A673 (cell line): ENCODE results near the gene MMRN1. TPM values are rescaled to one million over a fixed set of nuclear protein-coding genes. Genes with fewer than 3 reads are reported as not detected.

Source experiments
- BruUV-seq: library from RNA; stranded (reverse); fragments of 400-500 nt; replicated peaks from 2 replicates; lab custom pipeline; 2021; lab: Mats Ljungman, UMichigan
- CTCF ChIA-PET: fragments of 300-600 bp; sonication (Branson Sonifier 250); formaldehyde crosslinking; loops from one replicate; lab custom pipeline; 2022; ENCODE audit warnings: antibody characterized with exemption; lab: Charles Lee
- POLR2A ChIA-PET: fragments of 300-600 bp; sonication (Branson Sonifier 250); formaldehyde crosslinking; loops from one replicate; lab custom pipeline; 2022; ENCODE audit warnings: antibody characterized with exemption; ENCODE audit not compliant: low non-redundant PET; lab: Charles Lee
- DNase-seq: peaks from one replicate; pipeline ENCODE4 v3.0.0-alpha.2; 2015; ENCODE audit warnings: low spot score
- H3K27ac ChIP-seq: fragments of 200-600 bp; sonication (generic); 2 replicates; pipeline ENCODE4 v1.5.1; 2016; ENCODE audit warnings: mixed run types, low read depth, mild to moderate bottlenecking, mixed read lengths, antibody characterized with exemption, low read length; ENCODE audit not compliant: poor library complexity, severe bottlenecking
- H3K27me3 ChIP-seq: fragments of 200-600 bp; sonication (generic); replicated peaks from 2 replicates; pipeline ENCODE4 v1.6.1; 2017; ENCODE audit warnings: mixed run types, low read depth, mild to moderate bottlenecking, mixed read lengths, antibody characterized with exemption, low read length; ENCODE audit not compliant: insufficient read depth, poor library complexity
- H3K36me3 ChIP-seq: fragments of 200-600 bp; sonication (generic); 2 replicates; pipeline ENCODE4 v1.6.1; 2016; ENCODE audit warnings: mixed run types, mild to moderate bottlenecking, mixed read lengths, antibody characterized with exemption, low read length; ENCODE audit not compliant: insufficient read depth, poor library complexity, severe bottlenecking
- H3K4me1 ChIP-seq: fragments of 200-600 bp; sonication (generic); 2 replicates; pipeline ENCODE4 v1.6.1; 2017; ENCODE audit warnings: mixed run types, mild to moderate bottlenecking, mixed read lengths, antibody characterized with exemption, low read length; ENCODE audit not compliant: insufficient read depth, poor library complexity, severe bottlenecking
- H3K4me3 ChIP-seq: fragments of 200-600 bp; sonication (generic); 2 replicates; pipeline ENCODE4 v1.5.1; 2016; ENCODE audit warnings: low read depth, mixed run types, mild to moderate bottlenecking, mixed read lengths, low read length; ENCODE audit not compliant: poor library complexity, severe bottlenecking
- H3K9me3 ChIP-seq: fragments of 200-600 bp; sonication (generic); 2 replicates; pipeline ENCODE4 v1.6.1; 2016; ENCODE audit warnings: mixed run types, low read depth, mild to moderate bottlenecking, mixed read lengths, antibody characterized with exemption, low read length; ENCODE audit not compliant: poor library complexity, severe bottlenecking
- EZH2 ChIP-seq: fragments of 200-600 bp; sonication (generic); IDR thresholded peaks from 2 replicates; pipeline ENCODE4 v1.6.1; 2017; ENCODE audit warnings: borderline replicate concordance, low read depth, mild to moderate bottlenecking, mixed read lengths, antibody characterized with exemption, low read length; ENCODE audit not compliant: poor library complexity, severe bottlenecking
- intact Hi-C: fragments of 100-400 bp; cut with micrococcal nuclease; formaldehyde crosslinking; loops from one replicate; pipeline ENCODE4 v1.10.0; 2022; ENCODE audit not compliant: unreplicated experiment
- total RNA-seq: library from RNA; stranded (reverse); gene quantifications from 2 replicates; pipeline ENCODE4 v1.2.3, GENCODE V29; 2021

The MMRN1 gene
- total RNA-seq, 1 experiment from 2014 or later = 0.11 TPM

DNA sequence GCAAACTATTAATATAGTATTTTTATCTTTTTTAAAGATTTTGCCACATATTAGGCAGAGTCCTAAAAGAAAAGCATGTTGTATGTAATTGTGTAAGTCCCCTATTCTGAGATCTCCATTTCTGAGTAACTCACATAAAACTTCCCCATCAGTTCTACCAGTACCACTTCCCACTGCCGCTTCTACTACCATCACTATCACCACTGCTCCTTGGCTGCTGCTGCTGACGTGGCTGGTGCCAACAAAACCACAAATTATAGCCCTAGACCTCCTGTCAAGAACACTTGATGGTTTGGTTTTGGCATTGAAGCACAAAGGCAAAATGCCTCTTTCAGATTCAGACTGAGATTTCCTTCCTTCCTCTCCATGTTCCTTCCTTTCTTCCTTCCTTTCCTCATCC is 106.4 kb downstream of the MMRN1 start:
- ChIA-PET POLR2A (no interaction called here), CTCF (no interaction called here)
- H3K9me3 ChIP-seq = no peaks in the 10 kb centered on the region
- BruUV-seq = no TSS peak
- H3K36me3 ChIP-seq = no peaks in the 10 kb centered on the region
- no peak for DNase-seq
- intact Hi-C loops = no loop called here
- peaks cover 3% of the 10 kb centered on the region for H3K27me3 ChIP-seq
- no peak overlapping the region for H3K4me3 ChIP-seq
- no peak for TF ChIP-seq EZH2
- H3K4me1 ChIP-seq = no peaks in the 10 kb centered on the region
- no peak overlapping the region for H3K27ac ChIP-seq

DNA sequence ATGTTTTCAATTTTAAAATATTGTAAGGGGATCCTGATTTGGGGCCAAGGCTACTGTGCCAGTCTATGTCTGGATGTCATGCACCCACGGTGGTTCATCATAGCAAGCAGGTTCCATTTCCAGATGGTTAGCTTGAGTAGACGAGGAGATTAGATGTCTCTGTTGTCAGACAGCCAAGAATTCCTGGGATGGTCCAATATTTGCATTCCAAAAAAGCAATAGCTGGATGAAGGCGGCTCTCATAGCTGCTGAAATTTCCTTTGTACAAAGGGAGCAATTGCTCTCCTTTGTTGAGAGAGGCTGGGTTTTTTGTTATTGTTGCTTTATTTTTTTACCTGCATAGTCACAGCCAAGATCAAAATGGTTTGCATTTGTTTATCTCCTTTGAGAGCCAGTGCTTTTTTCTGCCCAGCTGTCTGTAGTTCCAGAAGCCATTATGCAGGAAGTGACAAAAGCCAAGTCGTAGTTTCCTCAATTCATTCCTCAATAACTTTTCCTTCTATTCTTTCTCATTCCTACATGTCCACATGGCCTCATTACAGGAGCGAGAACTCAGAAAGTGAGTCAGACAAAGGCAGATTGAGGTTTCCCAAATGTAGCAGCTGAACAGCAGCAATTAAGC is 107.9 kb downstream of the MMRN1 start:
- Histone ChIP-seq H3K4me1 (no peaks in the 10 kb centered on the region), H3K9me3 (no peaks in the 10 kb centered on the region), H3K27ac (no peak overlapping the region), H3K4me3 (no peak overlapping the region), H3K36me3 (no peaks in the 10 kb centered on the region), H3K27me3 (peaks cover 3% of the 10 kb centered on the region)
- TF ChIP-seq EZH2 = no peak
- ChIA-PET POLR2A (no interaction called here), CTCF (no interaction called here)
- no peak for DNase-seq
- intact Hi-C loops = no loop called here
- no TSS peak for BruUV-seq

Other genes with a start within 250 kb of the MMRN1 start
- gene SNCA, start 57.7 kb upstream of the MMRN1 start, total RNA-seq = 2.6 and 3.1 TPM in 2 replicates
- not detected in 2 replicates for gene CCSER1, start 232.5 kb downstream of the MMRN1 start, total RNA-seq